Urothelium cell line (cell line): ENCODE data around the gene NEGR1.
"Not testable (repeated sequence)": the region's sequence is repeated elsewhere in the genome, so short reads cannot be mapped to it uniquely, and the experiment has no call there.

Source experiments
- DNase-seq: peaks from one replicate; pipeline ENCODE4 v3.0.0; 2011; ENCODE audit warnings: low spot score, mixed read lengths
- FAIRE-seq: peaks from 2 replicates; lab custom pipeline; 2011; peaks lifted over from hg19 to GRCh38; lab: Jason Lieb, UNC

NEGR1 gene

DNA sequence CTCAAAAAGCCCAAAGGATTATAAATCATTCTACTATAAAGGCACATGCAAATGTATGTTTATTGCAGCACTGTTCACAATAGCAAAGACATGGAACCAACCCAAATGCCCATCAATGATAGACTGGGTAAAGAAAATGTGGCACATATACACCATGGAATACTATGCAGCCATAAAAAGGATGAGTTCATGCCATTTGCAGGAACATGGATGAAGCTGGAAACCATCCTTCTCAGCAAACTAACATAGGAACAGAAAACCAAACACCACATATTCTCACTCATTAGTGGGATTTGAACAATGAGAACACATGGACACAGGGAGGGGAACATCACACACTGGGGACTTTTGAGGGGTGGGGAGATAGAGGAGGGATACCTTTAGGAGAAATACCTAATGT, 46.4 kb downstream of the NEGR1 start:
- FAIRE-seq, DNase-seq: not testable (repeated sequence)

DNA sequence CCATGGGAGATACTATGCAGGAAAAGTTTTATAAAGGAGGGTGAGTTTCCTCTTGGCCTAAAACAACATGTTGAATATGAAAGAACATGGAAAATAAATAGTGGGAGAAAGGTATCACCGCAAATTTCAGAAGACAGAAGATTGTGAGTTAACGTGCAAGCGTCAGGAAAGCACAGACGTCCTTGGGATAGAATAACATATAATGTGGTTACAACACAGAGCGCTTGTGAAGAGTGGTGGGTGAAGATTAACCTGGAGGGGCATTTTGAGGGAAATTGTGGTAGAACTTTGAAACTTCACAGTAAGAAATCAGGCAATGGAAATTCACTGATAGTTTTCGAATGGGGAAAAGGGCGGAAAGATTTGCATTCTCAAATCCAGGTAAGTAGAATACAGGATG, 47.3 kb downstream of the NEGR1 start:
- DNase-seq (no peak), FAIRE-seq (no peak)

DNA sequence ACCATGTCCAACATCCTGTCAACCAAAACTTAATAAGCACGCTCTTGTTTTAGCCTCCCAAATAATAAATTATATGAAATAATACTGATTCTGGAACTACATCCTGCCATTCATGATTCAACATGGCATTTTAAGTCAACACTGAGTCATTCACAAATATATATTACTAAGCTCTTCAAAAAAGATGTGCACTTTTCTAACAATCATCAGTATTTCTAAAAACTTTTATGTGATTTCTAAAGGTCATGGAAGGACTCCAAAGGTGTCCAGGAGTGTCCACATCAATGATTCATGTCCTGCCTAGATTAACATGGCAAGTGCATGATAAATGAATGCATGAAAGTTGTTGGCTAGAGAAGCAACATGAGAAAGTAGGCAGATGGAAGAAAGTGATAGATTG, 51.6 kb downstream of the NEGR1 start:
- FAIRE-seq (no peak), DNase-seq (no peak)

DNA sequence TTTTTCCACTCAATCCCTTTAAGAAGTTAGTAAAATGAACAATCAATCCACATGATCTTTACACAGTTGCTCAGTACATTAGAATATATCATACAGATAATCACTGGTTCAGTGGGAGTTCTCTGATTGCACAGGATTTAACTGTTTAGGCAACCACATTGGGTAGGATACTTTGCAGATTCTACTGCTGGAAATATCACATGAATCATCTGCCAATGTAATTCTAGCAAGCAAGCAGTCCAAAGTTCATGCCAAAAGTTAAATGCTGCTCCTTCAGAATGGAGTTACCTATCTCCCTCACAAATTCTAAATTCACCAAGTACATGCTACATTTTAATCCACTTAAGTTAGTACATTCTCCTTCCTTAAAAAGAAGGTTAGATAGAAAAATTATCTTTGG, 52.4 kb downstream of the NEGR1 start:
- DNase-seq (no peak), FAIRE-seq (no peak)

DNA sequence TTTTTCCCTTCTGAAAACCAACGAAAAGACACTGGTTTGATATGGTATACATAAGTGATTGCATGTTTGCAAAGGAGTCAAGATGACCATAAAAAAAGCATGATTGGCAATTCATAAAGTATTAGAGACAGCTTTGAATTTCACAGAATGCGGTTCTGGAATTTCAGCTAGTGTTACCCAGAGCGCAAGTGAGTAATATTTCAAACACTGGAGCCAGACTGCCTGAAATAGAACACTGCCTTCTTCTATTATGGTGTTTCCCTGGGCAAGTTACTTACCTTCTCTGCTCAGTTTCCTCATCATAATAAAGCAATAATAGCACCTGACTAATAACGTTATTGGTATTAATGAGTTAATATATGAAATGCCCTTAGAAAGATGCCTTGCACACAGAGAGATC, 54.7 kb downstream of the NEGR1 start:
- DNase-seq, result no peak
- FAIRE-seq, result no peak

DNA sequence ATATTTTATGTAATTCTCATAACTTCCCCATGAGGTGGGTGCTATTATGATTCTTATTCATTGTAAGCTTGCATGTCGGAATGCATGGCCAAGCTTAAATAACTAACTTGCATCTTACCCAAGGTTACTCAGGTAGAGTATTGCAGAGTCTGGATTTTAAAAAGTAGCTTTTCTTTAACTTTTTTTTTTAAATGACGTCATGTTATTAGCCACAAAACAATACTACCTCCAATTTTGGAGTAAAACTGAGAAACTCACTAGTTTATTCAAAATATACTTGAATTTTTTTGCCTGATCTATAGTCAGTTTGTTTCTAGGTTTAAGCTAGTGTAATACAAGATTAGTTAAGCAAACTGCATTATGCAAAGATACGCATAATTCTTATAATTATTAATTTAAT, 57.8 kb downstream of the NEGR1 start:
- FAIRE-seq (no peak), DNase-seq (no peak)

DNA sequence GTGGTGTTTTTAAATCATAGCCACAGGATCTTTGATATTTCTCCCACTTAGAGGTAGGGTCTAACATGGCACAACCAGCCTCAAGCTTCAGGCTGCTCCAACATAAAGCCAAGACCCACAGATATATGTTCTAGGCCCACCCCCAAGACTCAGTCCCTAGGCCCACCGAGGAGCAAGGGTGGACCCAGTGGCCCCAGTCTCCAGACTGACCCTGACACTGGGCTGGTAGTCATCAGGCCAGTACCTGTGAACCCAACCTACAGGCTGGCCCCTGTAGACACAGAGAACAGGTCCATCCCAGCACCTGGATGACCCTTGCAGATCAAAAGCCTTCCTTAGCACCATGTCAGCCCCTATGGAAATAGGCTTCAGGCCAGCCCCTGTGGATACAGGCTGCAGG, 60.5 kb downstream of the NEGR1 start:
- no peak for FAIRE-seq

DNA sequence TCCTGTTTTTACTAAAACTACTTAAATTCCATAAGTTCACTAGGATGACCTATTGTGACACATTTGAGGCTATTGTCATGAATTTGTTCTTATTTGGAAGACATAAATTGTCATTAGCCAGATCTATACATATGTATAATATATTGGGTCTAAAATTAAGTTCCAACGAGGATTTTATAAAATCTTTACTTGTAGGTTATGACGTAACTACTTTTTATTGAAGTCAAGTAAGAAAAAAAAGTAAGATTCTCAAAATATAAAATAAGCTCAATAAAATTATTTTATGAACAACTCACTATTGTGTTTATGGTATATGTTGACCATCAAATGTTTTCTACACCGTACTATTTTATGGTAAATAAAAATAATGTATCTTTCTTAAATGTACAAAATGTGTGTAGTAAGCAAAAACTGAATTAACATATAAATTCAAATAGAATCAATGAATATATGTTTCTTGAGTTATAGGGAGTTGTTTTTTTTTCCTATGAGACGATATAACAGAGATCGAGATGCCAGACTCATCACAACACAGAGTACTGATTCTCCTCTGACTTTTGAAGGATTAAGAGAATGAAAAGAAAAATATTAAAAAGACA, 64.1 kb downstream of the NEGR1 start:
- DNase-seq (no peak), FAIRE-seq (no peak)

More for the DNA sequence above, 60.5 kb downstream of the NEGR1 start:
- no peak for DNase-seq

DNA sequence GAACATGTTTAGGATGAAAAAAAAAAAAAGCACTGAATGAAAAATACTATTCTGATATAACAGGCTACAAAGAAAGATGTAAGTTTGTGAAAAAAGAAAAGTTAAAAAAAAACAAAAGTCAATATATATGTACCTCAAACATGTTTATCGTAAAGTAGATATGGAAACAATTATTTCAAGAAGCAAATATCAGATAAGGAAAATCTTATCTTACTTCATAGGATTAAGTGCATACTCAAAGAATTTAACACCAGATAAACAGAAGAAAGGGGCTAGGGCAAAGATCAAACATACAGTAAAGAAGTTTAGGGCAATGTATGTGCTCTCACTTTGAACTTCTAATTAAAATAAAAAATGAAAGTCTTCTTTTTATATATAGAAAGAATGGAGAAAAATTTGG, 75.3 kb downstream of the NEGR1 start:
- FAIRE-seq (no peak), DNase-seq (no peak)

DNA sequence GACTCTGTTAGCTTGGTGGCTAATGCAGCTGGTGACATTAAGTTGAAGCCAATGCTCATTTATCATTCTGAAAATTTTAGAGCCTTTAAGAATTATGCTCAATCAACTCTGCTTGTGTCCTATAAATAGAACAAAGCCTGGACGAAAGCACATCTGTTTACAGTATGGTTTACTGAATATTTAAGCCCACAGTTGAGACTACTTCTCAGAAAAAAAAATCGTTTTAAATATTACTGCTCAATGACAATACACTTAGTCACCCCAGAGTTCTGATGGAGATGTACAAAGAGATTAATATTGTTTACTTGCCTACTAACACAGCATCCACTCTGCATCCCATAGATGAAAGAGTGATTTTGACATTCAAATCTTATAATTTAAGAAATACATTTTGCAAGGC, 79.6 kb downstream of the NEGR1 start:
- no peak for FAIRE-seq
- DNase-seq, result no peak

DNA sequence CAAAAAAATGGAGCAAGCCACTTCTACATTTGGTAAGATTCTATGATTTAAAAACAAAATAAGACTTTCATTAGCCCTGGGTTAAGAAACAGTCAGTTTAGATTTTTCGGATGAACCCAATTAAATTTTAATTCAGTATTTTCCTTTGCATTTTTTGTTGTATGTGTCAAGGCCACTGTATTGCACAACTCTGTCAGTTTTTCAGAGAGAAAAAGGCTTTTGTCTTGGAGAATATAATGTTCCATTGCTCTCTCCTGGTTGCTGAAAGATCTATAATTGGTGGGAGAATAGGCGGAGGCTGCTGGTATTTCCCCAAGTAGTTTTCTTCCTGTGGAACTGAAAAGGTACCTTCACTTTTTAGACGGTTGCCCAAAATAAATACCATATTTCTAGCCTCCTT, 84.6 kb downstream of the NEGR1 start:
- DNase-seq (no peak), FAIRE-seq (no peak)

DNA sequence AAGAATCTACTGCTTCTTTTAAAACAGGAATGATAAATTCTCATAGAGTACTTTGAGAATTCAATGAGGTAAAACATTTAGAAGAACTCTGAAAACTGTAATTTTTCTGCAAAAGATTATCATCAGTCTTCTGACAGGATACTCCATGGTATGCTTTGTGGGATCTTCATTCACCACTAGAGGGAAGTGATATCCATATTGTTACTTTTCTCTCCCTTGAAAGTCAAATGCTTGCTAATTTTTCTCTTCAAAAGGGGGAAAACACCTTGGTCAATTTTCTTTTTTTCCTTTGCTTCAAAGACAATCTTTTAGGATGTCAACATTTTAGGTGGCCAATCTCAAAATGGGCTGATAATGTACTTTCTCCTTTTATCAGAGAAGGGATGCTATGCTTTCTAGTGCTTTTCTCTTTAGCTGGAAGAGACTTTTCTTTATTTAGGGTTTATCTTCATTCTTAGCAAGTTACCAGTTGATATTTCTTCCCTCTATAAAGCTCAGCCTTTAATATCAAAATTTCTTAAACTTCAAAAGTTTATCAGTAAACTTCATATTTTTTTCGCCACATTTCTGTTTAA, 95.5 kb downstream of the NEGR1 start:
- DNase-seq, result no peak

DNA sequence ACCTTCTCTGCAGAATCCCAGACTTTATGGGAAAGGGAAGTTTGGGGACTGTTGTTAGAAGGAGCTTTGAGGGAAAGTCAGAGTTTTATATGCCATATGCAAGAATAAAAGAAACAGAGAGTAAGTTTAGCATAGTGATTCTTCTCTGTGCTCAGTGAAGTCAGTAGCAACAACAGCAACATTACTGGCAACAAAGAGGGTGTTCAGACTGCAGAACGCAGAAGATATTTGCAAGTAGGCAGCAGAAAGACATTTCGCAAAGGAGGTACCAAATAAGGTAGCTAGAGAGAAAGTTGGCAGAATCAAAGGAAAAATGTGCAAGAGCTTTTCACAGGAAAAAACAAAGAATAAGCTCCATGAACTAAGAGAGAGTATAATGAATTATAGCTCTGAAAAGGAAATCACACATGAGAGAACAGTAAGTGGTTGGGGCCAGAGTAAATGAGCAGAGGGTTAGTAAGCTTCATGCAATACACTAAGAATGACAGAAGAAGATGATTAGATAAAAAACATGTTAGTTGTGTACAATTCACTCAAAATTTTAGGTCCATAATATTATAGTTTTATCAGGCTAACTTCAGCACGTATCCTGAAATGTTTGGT, 98.1 kb downstream of the NEGR1 start:
- DNase-seq (no peak), FAIRE-seq (no peak)

More for the DNA sequence above, 95.5 kb downstream of the NEGR1 start:
- FAIRE-seq, result no peak

DNA sequence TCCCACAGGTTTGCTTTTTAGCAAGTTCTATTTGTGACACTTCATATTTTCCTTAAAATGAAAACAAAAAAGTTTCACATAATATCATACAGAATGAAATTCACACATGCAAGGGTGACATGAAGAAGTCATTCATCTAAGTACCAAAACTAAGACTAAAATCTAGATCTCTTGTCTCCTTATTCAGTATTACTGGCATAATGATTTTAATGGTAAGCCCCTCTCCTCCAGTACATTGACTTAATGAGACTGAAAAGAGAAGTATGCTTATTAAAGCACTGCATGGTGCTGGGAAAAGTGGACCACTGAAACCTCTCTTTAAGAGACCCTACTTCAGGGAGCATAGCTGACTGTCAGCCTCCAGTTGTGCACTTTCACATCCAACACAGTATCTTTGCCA, 99.5 kb downstream of the NEGR1 start:
- FAIRE-seq, result no peak

DNA sequence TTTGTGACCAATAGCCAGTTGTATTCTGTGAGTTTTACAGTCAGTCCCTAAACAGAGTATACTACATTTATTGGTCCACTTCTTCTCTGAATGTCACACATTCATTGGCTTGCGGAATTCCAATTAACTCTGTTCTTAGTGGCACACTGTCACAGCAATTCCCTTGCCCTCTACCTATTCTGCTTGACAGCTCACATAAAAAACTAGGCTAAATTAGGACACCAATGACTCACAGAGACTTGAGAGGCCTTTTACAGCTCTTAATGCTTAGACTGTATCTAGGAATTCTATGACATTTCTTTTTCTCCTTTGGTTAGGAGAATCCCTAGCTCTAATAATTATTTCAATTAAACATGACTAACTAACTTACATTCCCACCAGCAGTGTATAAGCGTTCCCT, 104.1 kb downstream of the NEGR1 start:
- DNase-seq, result no peak
- FAIRE-seq, result no peak

More for the DNA sequence above, 99.5 kb downstream of the NEGR1 start:
- no peak for DNase-seq

DNA sequence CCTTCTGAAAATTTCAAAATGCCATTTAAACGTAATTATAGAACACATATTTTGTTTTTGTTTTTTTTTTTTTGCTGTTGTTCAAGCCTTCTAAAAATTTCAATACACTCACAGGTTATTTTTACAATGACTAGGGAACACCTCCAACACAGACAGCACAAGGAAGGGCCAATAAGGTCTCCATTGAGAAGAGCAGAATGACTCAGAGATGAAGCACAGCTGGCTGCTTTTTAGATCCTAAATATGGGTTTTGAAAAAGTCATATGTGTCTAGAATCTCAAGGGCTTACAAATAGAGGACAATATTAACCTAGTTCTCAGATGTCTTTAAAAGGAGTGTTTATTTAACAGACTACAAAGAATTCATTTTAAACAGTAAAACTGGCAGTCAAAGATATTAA, 104.6 kb downstream of the NEGR1 start:
- no peak for FAIRE-seq

DNA sequence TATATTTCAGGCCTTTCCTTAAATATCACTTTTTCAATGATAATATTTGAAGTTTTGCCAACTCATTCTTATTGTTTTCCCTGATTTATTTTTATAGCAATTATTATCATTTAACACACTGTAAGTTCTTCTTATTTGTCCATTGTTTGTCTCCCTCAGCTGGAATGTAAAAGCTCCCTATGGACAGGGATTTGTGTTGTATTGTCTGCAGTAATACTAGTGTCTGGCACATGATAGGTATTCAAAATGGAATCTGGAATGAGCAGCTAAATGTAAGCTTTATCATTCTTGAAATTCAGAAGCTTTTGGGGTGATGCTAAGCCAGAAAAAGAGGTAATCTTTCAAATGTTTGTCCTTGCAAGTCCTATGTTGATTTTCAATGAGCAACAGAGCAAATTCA, 112.1 kb downstream of the NEGR1 start:
- DNase-seq (no peak), FAIRE-seq (no peak)

More for the DNA sequence above, 104.6 kb downstream of the NEGR1 start:
- DNase-seq, result no peak

DNA sequence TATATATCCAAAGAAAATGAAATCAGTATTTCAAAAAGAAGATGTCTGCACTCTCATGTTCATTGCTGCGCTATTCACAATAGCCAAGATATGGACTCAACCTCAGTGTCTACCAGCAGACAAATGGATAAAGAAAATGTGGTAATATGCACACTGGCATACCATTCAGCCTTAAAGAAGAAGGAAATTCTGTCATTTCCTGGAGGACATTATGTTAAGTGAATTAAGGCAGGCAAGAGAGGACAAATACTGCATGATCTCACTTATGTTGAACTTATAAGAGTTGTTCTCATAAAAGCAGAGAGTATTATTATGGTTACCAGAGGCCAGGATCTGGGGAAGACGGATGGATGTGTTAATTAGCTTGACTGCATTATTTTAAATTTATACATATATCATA, 115.9 kb downstream of the NEGR1 start:
- DNase-seq (no peak), FAIRE-seq (no peak)

DNA sequence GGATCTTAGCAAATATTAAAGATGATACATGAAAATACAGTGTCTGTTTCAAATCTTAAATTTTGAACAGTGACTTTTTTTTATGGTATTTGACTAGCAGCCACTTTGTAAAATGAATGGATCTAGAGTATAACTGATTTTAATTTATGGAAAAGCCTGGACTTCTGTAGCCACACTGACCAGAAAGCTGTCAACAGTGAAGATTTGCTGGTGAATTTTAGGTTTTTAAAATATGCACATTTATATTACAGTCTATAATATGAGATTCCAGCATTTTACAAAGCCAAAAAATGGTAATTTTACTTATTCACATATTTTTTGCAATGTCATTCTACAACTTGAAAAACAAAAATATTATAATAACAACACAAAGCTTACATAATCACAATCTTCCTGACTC, 131.8 kb downstream of the NEGR1 start:
- FAIRE-seq (no peak), DNase-seq (no peak)

DNA sequence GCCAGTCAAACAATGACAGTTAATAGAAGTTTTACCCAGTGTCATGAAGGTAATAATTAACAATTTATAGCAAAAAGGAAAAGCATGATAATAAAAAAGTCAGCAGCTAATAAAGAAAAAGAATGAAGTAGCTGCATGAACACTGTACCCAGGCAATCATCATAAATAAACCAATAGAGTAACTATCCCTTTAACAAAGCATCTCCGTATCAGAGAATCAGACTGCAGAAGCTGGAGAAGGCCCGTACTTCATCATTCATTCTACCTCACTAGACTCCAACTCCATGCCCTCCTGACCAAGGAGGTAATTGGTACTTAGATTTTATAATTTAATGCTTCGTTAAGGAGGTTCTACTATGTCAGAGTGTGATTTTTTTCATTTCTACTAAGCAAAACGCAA, 140.5 kb downstream of the NEGR1 start:
- no peak for DNase-seq
- no peak for FAIRE-seq

DNA sequence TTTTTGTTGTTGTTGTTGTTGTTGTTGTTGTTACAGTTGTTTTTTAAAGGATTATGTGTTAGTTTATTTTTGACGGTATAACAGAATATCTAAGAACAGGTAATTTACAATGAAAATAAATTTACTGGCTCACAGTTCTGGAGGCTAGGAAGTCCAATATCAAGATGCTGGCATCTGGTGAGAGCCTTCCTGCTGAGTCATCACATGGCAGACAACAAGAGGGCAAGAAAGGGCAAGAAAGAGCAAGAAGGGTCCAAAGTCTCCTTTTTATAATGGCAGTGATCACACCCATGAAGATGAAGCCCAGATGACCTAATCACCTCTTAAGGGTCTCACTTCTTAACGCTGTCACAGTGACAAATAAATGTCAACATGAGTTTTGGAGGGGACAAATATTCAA, 142.1 kb downstream of the NEGR1 start:
- FAIRE-seq (no peak), DNase-seq (no peak)

DNA sequence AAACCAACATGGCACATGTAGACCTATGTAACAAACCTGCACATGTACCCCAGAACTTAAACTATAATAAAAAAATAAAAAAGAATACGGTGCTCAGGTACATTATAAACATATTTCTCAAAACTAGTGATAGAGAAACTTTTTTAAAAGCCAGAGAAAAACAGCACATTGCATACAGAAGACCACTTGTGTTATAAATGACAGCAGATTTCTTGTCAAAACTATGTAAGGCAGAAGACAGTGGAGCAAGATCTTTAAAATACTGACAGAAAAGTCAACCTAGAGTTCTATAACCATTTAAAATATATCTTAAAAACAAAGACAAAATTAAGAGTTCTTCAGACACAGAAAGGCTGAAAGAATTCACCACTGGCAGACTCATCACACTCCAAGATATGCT, 144.7 kb downstream of the NEGR1 start:
- DNase-seq (no peak), FAIRE-seq (no peak)

DNA sequence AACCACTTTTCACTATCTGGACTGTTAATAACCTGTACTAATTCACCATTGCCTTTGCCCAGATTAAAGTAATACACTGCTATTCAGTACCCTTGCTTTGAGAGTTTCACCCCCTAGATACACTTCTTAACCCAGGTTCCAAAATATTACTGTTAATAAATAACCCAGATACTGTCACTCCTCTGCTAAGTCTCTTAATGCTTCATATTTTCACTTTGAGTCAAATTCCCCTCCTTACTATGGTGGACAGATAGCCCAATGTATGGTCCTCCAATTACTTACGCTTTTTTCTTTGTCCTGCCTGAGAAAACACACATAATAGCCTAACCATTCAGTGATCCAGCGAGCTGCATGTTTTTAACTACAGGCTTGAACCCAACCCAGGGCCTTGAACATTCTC, 152.5 kb downstream of the NEGR1 start:
- no peak for DNase-seq
- FAIRE-seq, result no peak
